ENCODE data around the gene ACTR8.

- TF ChIP-seq POLR2AphosphoS5 (IDR thresholded peaks at IDR 0.05; ENCODE audit: low read depth, low read length), result no peak
- no peak for TF ChIP-seq POLR2A (IDR thresholded peaks at IDR 0.05; ENCODE audit: low read depth, low read length)
Observed at GRCh38 chr3:53858096-53858741, 23.7 kb downstream of the ACTR8 start.
